AG04449 (cell line): Measurements from ENCODE around the gene HEATR5A.

ENCODE experiments used
- CTCF ChIA-PET: fragments of 350-600 bp; formaldehyde crosslinking; extraction: SDS; loops from one replicate; lab custom pipeline; 2021; ENCODE audit warnings: antibody characterized with exemption; lab: Yijun Ruan, JAX
- POLR2A ChIA-PET: fragments of 400-600, 350-600 bp; formaldehyde crosslinking; extraction: SDS; loops from one replicate; lab custom pipeline; 2020; ENCODE audit warnings: antibody characterized with exemption, inconsistent platforms; lab: Yijun Ruan, JAX
- DNase-seq: peaks from one replicate; pipeline ENCODE4 v3.0.0-alpha.2; 2010; ENCODE audit warnings: low read depth, low spot score
- H3K4me3 ChIP-seq: 2 replicates; pipeline ENCODE4 v1.5.1; 2011; ENCODE audit warnings: low read depth, mild to moderate bottlenecking, control low read depth, low read length
- CTCF ChIP-seq: IDR thresholded peaks from one replicate; pipeline ENCODE4 v1.5.1; 2011; ENCODE audit warnings: mild to moderate bottlenecking, moderate library complexity, low read length, control low read depth, inconsistent platforms; ENCODE audit not compliant: insufficient read depth; ENCODE audit errors: missing control alignments

HEATR5A gene

GRCh38 chr14:31271648-31272047 lies 148.7 kb downstream of the HEATR5A start:
- POLR2A ChIA-PET: no interaction called here
- CTCF ChIA-PET: interaction anchor here (0.9 to 1.0 kb wide), 2 partner anchors 9 to 15 kb away, joined by 3 read pairs; no protein-coding TSS in a partner anchor
- H3K4me3 ChIP-seq: no peak overlapping the region
- no peak for TF ChIP-seq CTCF
- no peak for DNase-seq

- DNase-seq: no peak
- no peak for TF ChIP-seq CTCF
- CTCF ChIA-PET: interaction anchor here (1.2 kb wide), 1 partner anchor 14 kb away, joined by 3 read pairs; no protein-coding TSS in a partner anchor
- H3K4me3 ChIP-seq: no peak overlapping the region
- POLR2A ChIA-PET: no interaction called here
Observed at GRCh38 chr14:31270196-31270772, 150.1 kb downstream of the HEATR5A start.

GRCh38 chr14:31269634-31270195 lies 150.6 kb downstream of the HEATR5A start:
- CTCF ChIA-PET: interaction anchor here (1.2 kb wide), 1 partner anchor 15 kb away, joined by 3 read pairs; no protein-coding TSS in a partner anchor
- POLR2A ChIA-PET: no interaction called here

GRCh38 chr14:31268216-31268615 lies 152.1 kb downstream of the HEATR5A start:
- POLR2A ChIA-PET: no interaction called here
- CTCF ChIA-PET: no interaction called here
- DNase-seq: no peak
- no peak for TF ChIP-seq CTCF
- no peak overlapping the region for H3K4me3 ChIP-seq

More at GRCh38 chr14:31269634-31270195, 150.6 kb downstream of the HEATR5A start:
- TF ChIP-seq CTCF: no peak
- no peak for DNase-seq
- no peak overlapping the region for H3K4me3 ChIP-seq

- no peak for DNase-seq
- TF ChIP-seq CTCF: no peak
- ChIA-PET CTCF (no interaction called here), POLR2A (no interaction called here)
- H3K4me3 ChIP-seq: no peak overlapping the region
Observed at GRCh38 chr14:31266437-31267331, 153.7 kb downstream of the HEATR5A start.
